Left cardiac atrium (tissue), 4 donors: ENCODE measurements around the gene BAHCC1. TPM values are rescaled to one million over a fixed set of nuclear protein-coding genes. Genes with fewer than 3 reads are reported as not detected.

Experiments used
- ATAC-seq, 2 donors: fragments of 200-7000 bp; cut with Tn5 transposase; one replicate each; pipeline ENCODE4 v1.9.1; 2020; ENCODE audit warnings: mild to moderate bottlenecking in 2 of 2, moderate library complexity in 2 of 2
- DNase-seq: peaks from one replicate; pipeline ENCODE4 v3.0.0-alpha.2; 2020
- intact Hi-C, 2 donors: fragments of 100-400 bp; cut with DNase I; formaldehyde crosslinking; loops; one replicate each; pipeline versions ENCODE4 v1.14.1 to v1.15.1; 2022 to 2023
- total RNA-seq, 2 donors: library from RNA; stranded (reverse); fragmentation: NEBNext Ultra II Directional; extraction: Animal tissue kit (Norgen Biotek cat#: 25700); gene quantifications; one replicate each; pipeline ENCODE4 v1.2.1, GENCODE V29; 2021
- donor health status: DM: no; HTN: yes; CAD: no.
- donor health status: DM: no; HTN: yes; CAD: no; lungs with severe emphysema.
- donor health status: DM: yes; HTN: yes; CAD: no.
- donor health status: Dilated cardiomyopathy.

The BAHCC1 gene
- total RNA-seq, 2 donors from 2014 or later = 8.3 to 9.9 TPM

DNA sequence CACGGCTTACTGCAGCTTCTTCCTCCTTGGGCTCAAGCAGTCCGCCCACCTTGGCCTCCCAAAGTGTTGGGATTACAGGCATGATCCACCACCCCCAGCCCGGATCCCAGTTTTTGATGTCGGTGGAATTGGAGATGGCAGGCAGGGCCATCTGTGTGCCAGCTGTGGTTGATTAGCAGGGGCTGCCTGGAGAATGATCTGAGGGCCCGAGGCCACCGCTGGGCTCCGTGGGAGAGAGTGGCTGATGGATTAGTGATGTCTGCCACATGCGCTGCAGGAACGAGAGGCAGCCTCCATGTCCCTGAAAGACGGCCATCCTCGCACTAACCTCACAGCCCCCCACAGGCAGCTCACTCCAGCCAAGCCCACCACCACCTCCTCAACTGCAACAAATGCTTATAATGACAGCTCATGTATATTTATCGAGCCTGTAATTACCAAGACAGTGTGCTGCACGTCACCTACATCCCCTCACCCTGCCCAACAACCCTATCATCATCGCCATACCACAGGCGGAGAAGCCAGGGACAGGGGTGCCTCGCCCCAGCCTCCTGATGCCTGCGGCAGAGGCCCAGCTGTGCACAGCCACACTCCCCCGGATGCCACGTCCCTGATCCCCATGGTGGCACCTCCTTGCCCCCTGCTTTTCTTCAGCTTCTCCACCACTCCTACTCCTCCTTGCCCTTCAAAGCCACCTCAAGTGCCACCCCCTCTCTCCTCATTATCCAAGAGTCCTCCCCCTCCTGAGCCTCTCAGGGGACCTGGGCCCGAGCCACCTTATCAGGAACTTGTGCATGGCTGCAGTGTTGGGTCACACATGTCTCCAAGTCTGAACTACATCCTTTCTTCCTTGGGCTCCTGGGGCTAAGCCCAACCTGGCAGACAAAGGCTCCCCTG lies 84.2 kb downstream of the BAHCC1 start:
- DNase-seq (no peak), ATAC-seq (no peak)
- intact Hi-C loops = loop anchor here (5.0 to 10.0 kb wide), 4 partner anchors 57 to 187 kb away; partner anchors contain the start of gene SLC38A10 (in 1 of the 2)

DNA sequence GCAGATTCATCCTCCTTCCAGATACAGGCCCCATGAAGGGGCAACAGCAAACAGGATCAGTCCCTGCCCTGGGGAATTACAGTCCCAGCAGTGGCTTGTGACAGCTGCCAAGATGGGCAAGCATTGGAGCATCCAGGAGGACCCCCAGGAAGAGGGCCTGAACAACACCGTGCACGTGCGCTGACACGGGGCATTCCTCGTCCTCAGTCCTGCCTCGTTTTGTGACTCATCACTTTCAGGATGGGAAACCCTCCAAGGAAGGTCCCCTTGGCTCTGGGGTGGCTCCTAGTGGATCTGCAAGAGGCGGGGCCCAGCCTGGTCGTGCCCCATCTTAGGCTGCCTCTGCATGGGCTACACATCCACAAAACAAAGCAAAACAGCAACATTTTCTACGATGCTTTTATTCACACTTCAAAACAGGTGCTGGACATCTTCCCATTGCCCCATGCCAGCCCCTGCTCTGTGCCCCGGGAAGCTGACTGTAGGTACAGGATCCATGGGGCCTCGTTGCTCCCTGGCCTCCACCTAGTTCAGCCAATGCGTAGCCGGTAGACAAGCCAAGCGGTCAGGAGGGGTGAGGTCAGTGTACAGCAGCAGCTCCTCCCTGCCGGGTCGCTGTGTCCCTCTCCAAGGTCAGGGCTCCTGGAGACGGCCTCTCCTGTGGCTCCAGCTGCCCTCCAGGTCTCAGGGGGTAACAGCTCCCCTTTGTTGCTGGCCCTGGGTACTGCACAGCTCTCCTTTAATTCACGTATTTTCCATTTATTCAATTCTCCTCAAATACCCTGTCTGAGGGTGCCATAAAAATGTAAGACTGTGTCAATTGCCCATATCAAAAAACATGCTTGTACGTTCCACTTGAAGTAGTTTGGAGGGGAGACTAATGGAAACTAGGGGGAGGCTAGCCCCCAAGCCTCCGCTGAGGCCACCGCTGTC lies 85.1 kb downstream of the BAHCC1 start:
- peak in 1 of 2 donors; percentile 7 for ATAC-seq

GRCh38 chr17:81481073-81481799 lies 86.0 kb downstream of the BAHCC1 start:
- ATAC-seq = peak; percentile 74 to 87
- DNase-seq = peak; percentile 85
- intact Hi-C loops = loop anchor here (5.0 to 10.0 kb wide), 4 partner anchors 59 to 189 kb away; partner anchors contain the start of gene SLC38A10 (in 1 of the 2)

More for the DNA sequence above, 85.1 kb downstream of the BAHCC1 start:
- intact Hi-C loops = loop anchor here (5.0 to 10.0 kb wide), 4 partner anchors 58 to 188 kb away; partner anchors contain the start of gene SLC38A10 (in 1 of the 2)
- peak; percentile 68 for DNase-seq

- no peak for DNase-seq
- intact Hi-C loops = loop anchor here (5.0 to 10.0 kb wide), 4 partner anchors 60 to 190 kb away; partner anchors contain the start of gene SLC38A10 (in 1 of the 2)
- no peak for ATAC-seq
Measured at GRCh38 chr17:81481815-81482505, 86.7 kb downstream of the BAHCC1 start.

GRCh38 chr17:81482673-81483072 lies 87.4 kb downstream of the BAHCC1 start:
- no peak for ATAC-seq
- intact Hi-C loops = loop anchor here (5.0 to 10.0 kb wide), 4 partner anchors 60 to 190 kb away; partner anchors contain the start of gene SLC38A10 (in 1 of the 2)
- DNase-seq = no peak

DNA sequence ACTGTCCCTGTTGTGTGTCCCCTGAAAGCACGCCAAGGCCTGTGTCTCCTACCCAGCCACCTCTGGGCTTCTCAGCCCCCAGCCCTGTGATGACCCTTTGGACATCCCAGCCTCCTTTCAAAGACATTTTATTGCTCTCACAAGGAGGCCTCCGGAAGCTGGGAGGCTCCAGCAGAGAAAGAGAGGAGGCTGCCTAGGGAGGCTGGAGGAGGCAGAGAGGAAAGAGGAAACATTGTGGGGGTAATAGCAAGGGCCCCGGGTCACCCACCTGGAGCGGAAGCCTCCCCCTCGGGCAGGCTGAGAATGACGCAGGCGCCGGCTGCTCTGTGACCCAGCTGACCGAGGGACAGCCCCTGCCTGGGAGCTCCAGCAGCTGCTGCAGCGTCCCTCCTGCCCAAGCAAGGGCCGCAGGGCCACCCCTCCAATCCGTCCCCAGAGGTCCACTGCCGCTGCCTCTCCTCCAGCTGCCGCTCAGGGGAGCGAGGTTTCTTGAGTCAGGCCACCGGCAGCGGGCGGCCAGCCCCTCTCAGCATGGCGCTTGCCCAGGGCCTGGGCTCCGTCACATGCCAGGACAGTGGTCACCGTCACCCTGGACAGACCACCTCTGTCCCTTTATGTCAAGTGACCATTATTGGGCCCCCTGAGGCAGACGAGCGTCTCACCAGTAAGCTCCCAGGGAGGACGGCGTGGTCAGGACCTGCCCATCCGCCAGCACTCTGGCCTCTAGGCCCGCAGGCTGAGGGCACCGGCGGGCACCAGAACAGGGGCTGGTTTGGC lies 88.0 kb downstream of the BAHCC1 start:
- DNase-seq (no peak), ATAC-seq (no peak)
- intact Hi-C loops = loop anchor here (5.0 to 10.0 kb wide), 4 partner anchors 61 to 191 kb away; partner anchors contain the start of gene SLC38A10 (in 1 of the 2)

- intact Hi-C loops = loop anchor here (2.0 to 10.0 kb wide), 5 partner anchors 62 to 231 kb away; partner anchors contain the start of gene SLC38A10 (in 1 of the 2)
- ATAC-seq = peak in 1 of 2 donors; percentile 1
Measured at GRCh38 chr17:81483862-81484194, 88.6 kb downstream of the BAHCC1 start.

GRCh38 chr17:81484195-81484979 lies 89.1 kb downstream of the BAHCC1 start:
- intact Hi-C loops = loop anchor here (2.0 to 10.0 kb wide), 5 partner anchors 62 to 232 kb away; partner anchors contain the start of gene SLC38A10 (in 1 of the 2)
- ATAC-seq = peak; percentile 62 to 65
- peak; percentile 92 for DNase-seq

More at GRCh38 chr17:81483862-81484194, 88.6 kb downstream of the BAHCC1 start:
- DNase-seq = no peak

GRCh38 chr17:81486199-81486810 lies 91.0 kb downstream of the BAHCC1 start:
- intact Hi-C loops = loop anchor here in 1 of 2 donors (5.0 to 10.0 kb wide), 2 partner anchors 192 to 234 kb away; partner anchors contain the start of gene SLC38A10
- DNase-seq = no peak
- ATAC-seq = no peak

DNA sequence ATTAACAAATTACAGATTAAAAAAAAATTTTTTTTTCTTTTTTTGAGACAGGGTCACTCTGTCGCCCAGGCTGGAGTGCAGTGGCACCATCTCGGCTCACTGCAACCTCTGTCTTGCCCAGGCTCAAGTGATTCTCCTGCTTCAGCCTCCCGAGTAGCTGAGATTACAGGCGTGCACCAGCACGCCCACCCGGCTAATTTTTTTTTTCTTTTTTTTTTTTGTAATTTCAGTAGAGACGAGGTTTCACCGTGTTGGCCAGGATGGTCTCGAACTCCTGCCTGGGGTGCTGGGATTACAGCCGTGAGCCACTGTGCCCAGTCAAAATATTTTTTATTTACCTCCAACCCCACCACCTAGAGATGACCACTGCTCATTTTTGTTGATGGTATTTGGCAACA lies 91.8 kb downstream of the BAHCC1 start:
- intact Hi-C loops = loop anchor here in 1 of 2 donors (5.0 to 10.0 kb wide), 2 partner anchors 192 to 235 kb away; partner anchors contain the start of gene SLC38A10
- ATAC-seq = no peak
- no peak for DNase-seq

DNA sequence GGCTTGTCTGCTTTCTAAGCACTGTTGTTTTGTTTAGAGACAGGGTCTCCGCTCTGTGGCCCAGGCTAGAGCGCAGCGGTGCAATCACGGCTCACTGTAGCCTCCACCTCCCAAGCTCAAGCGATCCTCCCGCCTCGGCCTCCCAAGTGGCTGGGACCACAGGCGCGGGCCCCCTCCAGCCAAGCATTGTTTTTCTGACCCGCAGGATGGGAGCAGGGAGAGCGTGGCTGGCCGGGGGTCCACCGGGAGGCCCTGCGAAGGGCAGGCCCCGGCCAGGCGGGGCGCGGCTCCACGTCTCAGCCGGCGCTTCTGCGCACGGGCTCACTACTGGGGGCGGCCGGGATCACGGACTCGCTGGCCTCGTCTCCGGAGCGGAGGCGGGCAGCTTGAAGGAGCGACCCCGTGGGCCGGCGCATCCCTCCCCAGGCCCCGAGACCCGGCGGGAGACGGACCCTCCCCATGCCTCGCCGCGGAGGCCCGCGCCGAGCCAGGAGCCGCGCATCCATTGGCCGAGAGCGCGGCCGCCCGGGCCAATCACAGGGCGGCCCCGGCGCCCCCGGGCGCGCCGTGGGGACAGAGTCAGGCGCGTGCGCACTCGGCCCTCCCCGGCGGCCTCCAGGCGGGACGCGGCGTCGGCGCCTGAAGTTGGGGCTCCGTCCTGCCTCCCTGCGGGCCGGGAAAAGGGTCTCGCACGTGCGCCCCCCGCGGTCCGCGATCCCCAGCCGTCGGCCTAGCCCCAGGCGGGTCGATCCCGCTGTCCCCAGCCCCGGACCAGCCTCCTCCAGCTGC lies 92.4 kb downstream of the BAHCC1 start:
- DNase-seq (peak; percentile 87), ATAC-seq (peak; percentile 88 to 92)
- intact Hi-C loops = loop anchor here in 1 of 2 donors (5.0 to 10.0 kb wide), 2 partner anchors 193 to 235 kb away; partner anchors contain the start of gene SLC38A10

- intact Hi-C loops = loop anchor here in 1 of 2 donors (5.0 to 10.0 kb wide), 2 partner anchors 194 to 236 kb away; partner anchors contain the start of gene SLC38A10
- DNase-seq = peak; percentile 49
- ATAC-seq = peak; percentile 1 to 20
Measured at GRCh38 chr17:81488276-81488860, 93.1 kb downstream of the BAHCC1 start.

- DNase-seq (no peak), ATAC-seq (no peak)
- intact Hi-C loops = loop anchor here in 1 of 2 donors (5.0 to 10.0 kb wide), 2 partner anchors 195 to 237 kb away; partner anchors contain the start of gene SLC38A10
Measured at GRCh38 chr17:81489012-81489997, 94.0 kb downstream of the BAHCC1 start.
